DOHH2 (cell line): ENCODE results near the gene SCN8A.

ENCODE experiments used
- H3F3A ChIP-seq: fragments of 200-600 bp; sonication (generic), shearing (Covaris generic); 2 replicates; pipeline ENCODE4 v1.6.0; 2016; ENCODE audit warnings: antibody characterized with exemption, mild to moderate bottlenecking; ENCODE audit not compliant: control insufficient read depth, insufficient read depth
- H3K27ac ChIP-seq: fragments of 200-600 bp; sonication (generic); 2 replicates; pipeline ENCODE4 v1.5.1; 2014; ENCODE audit warnings: low read depth, mild to moderate bottlenecking, low read length, moderate library complexity
- H3K27me3 ChIP-seq: fragments of 200-600 bp; sonication (generic); 2 replicates; pipeline ENCODE4 v1.6.1; 2014; ENCODE audit warnings: mild to moderate bottlenecking, low read length, mixed read lengths; ENCODE audit not compliant: control insufficient read depth
- H3K36me3 ChIP-seq: fragments of 200-600 bp; sonication (generic); 2 replicates; pipeline ENCODE4 v1.6.1; 2014; ENCODE audit warnings: mild to moderate bottlenecking, low read length, moderate library complexity, mixed read lengths; ENCODE audit not compliant: control insufficient read depth
- H3K4me1 ChIP-seq: fragments of 200-600 bp; sonication (generic); 2 replicates; pipeline ENCODE4 v1.6.1; 2014; ENCODE audit warnings: mild to moderate bottlenecking, low read length, mixed read lengths; ENCODE audit not compliant: control insufficient read depth
- H3K4me2 ChIP-seq: fragments of 200-600 bp; sonication (generic); 2 replicates; pipeline ENCODE4 v1.6.0; 2014; ENCODE audit warnings: mild to moderate bottlenecking, low read length, moderate library complexity
- H3K4me3 ChIP-seq: fragments of 200-600 bp; sonication (generic); 2 replicates; pipeline ENCODE4 v1.5.1; 2014; ENCODE audit warnings: mild to moderate bottlenecking, low read length, mixed read lengths
- H3K79me2 ChIP-seq: fragments of 200-600 bp; sonication (generic); 2 replicates; pipeline ENCODE4 v1.6.1; 2014; ENCODE audit warnings: mild to moderate bottlenecking, low read length, mixed read lengths; ENCODE audit not compliant: control insufficient read depth
- H3K9me2 ChIP-seq: fragments of 200-600 bp; sonication (generic); replicated peaks from 2 replicates; pipeline ENCODE4 v1.6.1; 2014; ENCODE audit warnings: mild to moderate bottlenecking, low read length, mixed read lengths; ENCODE audit not compliant: control insufficient read depth
- H3K9me3 ChIP-seq: fragments of 200-600 bp; sonication (generic); 2 replicates; pipeline ENCODE4 v1.6.1; 2014; ENCODE audit warnings: antibody characterized with exemption, low read length, mixed read lengths; ENCODE audit not compliant: control insufficient read depth, insufficient read depth
- H4K20me1 ChIP-seq: fragments of 200-600 bp; sonication (generic); 2 replicates; pipeline ENCODE4 v1.6.0; 2014; ENCODE audit warnings: low read depth, mild to moderate bottlenecking, antibody characterized with exemption, low read length, moderate library complexity; ENCODE audit not compliant: control insufficient read depth, insufficient read depth
- EZH2phosphoT487 ChIP-seq: fragments of 200-600 bp; sonication (generic); IDR thresholded peaks from 2 replicates; pipeline ENCODE4 v1.6.1; 2017; ENCODE audit warnings: borderline replicate concordance, mild to moderate bottlenecking, antibody characterized with exemption, low read length, moderate library complexity, mixed read lengths
- TF ChIP-seq, protein P1 (sequence below): fragments of 200-600 bp; sonication (generic); IDR thresholded peaks from one replicate; pipeline ENCODE4 v1.5.1; 2014; ENCODE audit warnings: antibody characterized with exemption, mild to moderate bottlenecking, low read depth, low read length; ENCODE audit not compliant: poor library complexity, severe bottlenecking

The SCN8A gene

DNA sequence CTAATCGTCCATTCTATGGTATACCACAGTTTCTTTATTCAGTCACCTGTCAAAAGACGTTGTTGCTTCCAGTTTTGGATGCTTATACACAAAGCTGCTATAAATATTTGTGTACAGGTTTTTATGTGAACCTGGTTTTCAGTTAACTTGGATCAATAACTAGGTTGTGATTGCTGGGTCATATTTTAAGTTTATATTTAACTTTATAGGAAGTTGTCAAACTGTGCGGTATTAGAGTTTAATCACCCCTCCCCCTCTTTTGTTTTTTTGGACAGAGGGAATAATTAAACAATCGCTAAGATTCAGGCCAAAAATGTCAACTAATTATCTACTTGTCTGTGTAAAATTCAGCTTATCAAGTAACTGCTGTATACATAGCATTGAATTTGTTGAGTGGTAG, 34.3 kb downstream of the SCN8A start:
- no peaks in the 10 kb centered on the region for H3K4me1 ChIP-seq
- no peaks in the 10 kb centered on the region for H3K36me3 ChIP-seq
- no peaks in the 10 kb centered on the region for H3K9me2 ChIP-seq
- H3K4me3 ChIP-seq, result no peak overlapping the region
- no peak overlapping the region for H3K4me2 ChIP-seq
- no peaks in the 10 kb centered on the region for H3K79me2 ChIP-seq
- TF ChIP-seq EZH2phosphoT487, result no peak
- TF ChIP-seq, protein P1, sequence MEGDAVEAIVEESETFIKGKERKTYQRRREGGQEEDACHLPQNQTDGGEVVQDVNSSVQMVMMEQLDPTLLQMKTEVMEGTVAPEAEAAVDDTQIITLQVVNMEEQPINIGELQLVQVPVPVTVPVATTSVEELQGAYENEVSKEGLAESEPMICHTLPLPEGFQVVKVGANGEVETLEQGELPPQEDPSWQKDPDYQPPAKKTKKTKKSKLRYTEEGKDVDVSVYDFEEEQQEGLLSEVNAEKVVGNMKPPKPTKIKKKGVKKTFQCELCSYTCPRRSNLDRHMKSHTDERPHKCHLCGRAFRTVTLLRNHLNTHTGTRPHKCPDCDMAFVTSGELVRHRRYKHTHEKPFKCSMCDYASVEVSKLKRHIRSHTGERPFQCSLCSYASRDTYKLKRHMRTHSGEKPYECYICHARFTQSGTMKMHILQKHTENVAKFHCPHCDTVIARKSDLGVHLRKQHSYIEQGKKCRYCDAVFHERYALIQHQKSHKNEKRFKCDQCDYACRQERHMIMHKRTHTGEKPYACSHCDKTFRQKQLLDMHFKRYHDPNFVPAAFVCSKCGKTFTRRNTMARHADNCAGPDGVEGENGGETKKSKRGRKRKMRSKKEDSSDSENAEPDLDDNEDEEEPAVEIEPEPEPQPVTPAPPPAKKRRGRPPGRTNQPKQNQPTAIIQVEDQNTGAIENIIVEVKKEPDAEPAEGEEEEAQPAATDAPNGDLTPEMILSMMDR, result no peak
- peaks cover 12% of the 10 kb centered on the region for H3K27me3 ChIP-seq
- no peaks in the 10 kb centered on the region for H4K20me1 ChIP-seq
- H3F3A ChIP-seq, result no peaks in the 10 kb centered on the region
- H3K27ac ChIP-seq, result no peak overlapping the region
- no peaks in the 10 kb centered on the region for H3K9me3 ChIP-seq

DNA sequence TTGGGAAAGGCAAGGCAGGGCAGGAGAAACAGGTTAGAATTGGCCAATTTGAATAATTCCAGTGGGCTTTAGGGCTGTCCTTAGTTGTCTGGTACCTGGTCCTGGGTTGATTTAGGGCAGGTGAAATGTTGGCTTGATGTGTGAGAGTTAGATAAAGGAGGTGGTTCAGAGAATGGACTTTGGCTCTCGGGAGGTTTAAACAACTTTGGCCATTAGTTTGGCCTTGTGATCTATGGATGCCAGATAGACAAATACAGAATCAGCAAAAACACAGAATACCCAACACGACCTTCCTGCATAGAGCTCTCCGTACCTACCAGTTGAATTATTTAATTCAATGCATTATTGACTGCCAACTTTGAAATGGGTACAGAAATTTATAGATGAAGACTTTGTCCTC, 35.1 kb downstream of the SCN8A start:
- TF ChIP-seq, protein P1, result no peak
- no peak for TF ChIP-seq EZH2phosphoT487
- H3K4me2 ChIP-seq, result no peak overlapping the region
- no peak overlapping the region for H3K4me3 ChIP-seq
- peaks cover 14% of the 10 kb centered on the region for H3K27me3 ChIP-seq
- H3K27ac ChIP-seq, result no peak overlapping the region
- no peaks in the 10 kb centered on the region for H3K4me1 ChIP-seq
- no peaks in the 10 kb centered on the region for H4K20me1 ChIP-seq
- no peaks in the 10 kb centered on the region for H3K79me2 ChIP-seq
- H3K36me3 ChIP-seq, result no peaks in the 10 kb centered on the region
- H3K9me3 ChIP-seq, result no peaks in the 10 kb centered on the region
- no peaks in the 10 kb centered on the region for H3F3A ChIP-seq
- H3K9me2 ChIP-seq, result no peaks in the 10 kb centered on the region

DNA sequence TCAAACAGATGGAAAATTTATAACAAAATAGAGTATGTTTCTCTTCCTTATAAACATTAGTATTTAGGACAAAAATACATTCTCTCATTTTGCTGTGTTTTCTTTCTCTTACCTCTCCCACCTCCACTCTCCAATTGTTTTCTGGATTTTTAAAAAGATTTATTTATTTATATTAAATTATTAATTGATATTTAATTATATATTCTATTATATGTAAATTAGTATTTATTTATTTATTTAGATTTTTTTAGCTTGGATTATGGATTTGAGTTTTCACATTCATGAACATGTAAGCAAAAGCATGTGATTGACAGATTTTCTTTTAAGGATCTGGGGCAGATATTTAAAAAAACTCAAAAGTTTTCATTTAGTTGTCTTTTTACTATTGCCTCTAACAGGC, 35.6 kb downstream of the SCN8A start:
- H3K36me3 ChIP-seq, result no peaks in the 10 kb centered on the region
- peaks cover 14% of the 10 kb centered on the region for H3K27me3 ChIP-seq
- TF ChIP-seq EZH2phosphoT487, result no peak
- TF ChIP-seq, protein P1, result no peak
- no peak overlapping the region for H3K4me3 ChIP-seq
- no peak overlapping the region for H3K4me2 ChIP-seq
- no peaks in the 10 kb centered on the region for H3K79me2 ChIP-seq
- no peaks in the 10 kb centered on the region for H3K4me1 ChIP-seq
- H3K27ac ChIP-seq, result no peak overlapping the region
- no peaks in the 10 kb centered on the region for H3F3A ChIP-seq
- H3K9me3 ChIP-seq, result no peaks in the 10 kb centered on the region
- H3K9me2 ChIP-seq, result no peaks in the 10 kb centered on the region
- no peaks in the 10 kb centered on the region for H4K20me1 ChIP-seq
